ENCODE results near the gene NEUROD6. TPM values are rescaled to one million over a fixed set of nuclear protein-coding genes. Genes with fewer than 3 reads are reported as not detected.

NEUROD6 gene
- total and polyA plus RNA-seq, 2 donors (not counting 1 experiment from before 2014, with no cell fraction given), result not detected

DNA sequence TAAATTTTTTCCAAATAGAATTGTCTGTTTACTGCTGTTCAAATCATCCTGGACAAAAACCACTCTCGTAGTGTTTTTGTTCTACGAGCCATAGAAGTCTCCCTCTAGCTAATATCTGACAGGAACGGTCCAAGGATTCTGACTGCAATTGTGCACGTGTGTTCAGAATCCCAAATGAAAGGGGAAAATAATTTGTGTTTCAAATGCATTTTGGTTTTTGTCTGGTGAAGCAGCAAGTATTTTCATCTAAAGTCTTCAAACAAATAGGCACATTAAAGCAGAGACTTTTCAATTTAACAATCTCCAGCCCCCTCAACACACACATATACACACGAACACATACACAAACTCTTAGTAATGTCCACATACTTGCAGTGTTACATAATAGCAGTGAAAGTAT lies 475 bp downstream of the NEUROD6 start:
- peaks cover 10% of the 10 kb centered on the region for H3K27me3 ChIP-seq (ENCODE audit: control insufficient read depth, insufficient read depth, low read length)
- H3K4me3 ChIP-seq (replicated peaks in 1 of 4; ENCODE audit: control extremely low read depth in 1 of 4, insufficient read depth in 1 of 4, low read depth in 3 of 4, low read length in 4 of 4), result no peak overlapping the region
- no peaks in the 10 kb centered on the region for H3K9me3 ChIP-seq (ENCODE audit: control insufficient read depth, insufficient read depth, low read depth, low read length)
- no peaks in the 10 kb centered on the region for H4K20me1 ChIP-seq (ENCODE audit: control insufficient read depth, extremely low read depth, insufficient read depth, low read length)
- no peaks in the 10 kb centered on the region for H3K79me2 ChIP-seq (ENCODE audit: control insufficient read depth, insufficient read depth, low read length)
- no peak overlapping the region for H3K9ac ChIP-seq (ENCODE audit: insufficient read depth, low read length)
- no peak overlapping the region for H3K4me2 ChIP-seq (ENCODE audit: extremely low read depth, insufficient read depth, low read length)
- TF ChIP-seq EZH2 (IDR thresholded peaks at IDR 0.05; ENCODE audit: low read length, missing control alignments), result no peak
- TF ChIP-seq, protein P1, sequence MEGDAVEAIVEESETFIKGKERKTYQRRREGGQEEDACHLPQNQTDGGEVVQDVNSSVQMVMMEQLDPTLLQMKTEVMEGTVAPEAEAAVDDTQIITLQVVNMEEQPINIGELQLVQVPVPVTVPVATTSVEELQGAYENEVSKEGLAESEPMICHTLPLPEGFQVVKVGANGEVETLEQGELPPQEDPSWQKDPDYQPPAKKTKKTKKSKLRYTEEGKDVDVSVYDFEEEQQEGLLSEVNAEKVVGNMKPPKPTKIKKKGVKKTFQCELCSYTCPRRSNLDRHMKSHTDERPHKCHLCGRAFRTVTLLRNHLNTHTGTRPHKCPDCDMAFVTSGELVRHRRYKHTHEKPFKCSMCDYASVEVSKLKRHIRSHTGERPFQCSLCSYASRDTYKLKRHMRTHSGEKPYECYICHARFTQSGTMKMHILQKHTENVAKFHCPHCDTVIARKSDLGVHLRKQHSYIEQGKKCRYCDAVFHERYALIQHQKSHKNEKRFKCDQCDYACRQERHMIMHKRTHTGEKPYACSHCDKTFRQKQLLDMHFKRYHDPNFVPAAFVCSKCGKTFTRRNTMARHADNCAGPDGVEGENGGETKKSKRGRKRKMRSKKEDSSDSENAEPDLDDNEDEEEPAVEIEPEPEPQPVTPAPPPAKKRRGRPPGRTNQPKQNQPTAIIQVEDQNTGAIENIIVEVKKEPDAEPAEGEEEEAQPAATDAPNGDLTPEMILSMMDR (conservative IDR thresholded peaks at IDR 0.05 in 1 of 2, IDR thresholded peaks at IDR 0.05 in 1 of 2; ENCODE audit: low read depth in 1 of 2, low read length in 2 of 2), result no peak
- no peak overlapping the region for H2AFZ ChIP-seq (ENCODE audit: low read length)
- no peak overlapping the region for H3K27ac ChIP-seq (ENCODE audit: insufficient read depth, low read length)
- no peaks in the 10 kb centered on the region for H3K4me1 ChIP-seq (ENCODE audit: control insufficient read depth, extremely low read depth, insufficient read depth, low read length)
- H3K36me3 ChIP-seq (ENCODE audit: control insufficient read depth, insufficient read depth, low read length), result no peaks in the 10 kb centered on the region
- DNase-seq (ENCODE audit: low read depth in 2 of 2), result no peak

DNA sequence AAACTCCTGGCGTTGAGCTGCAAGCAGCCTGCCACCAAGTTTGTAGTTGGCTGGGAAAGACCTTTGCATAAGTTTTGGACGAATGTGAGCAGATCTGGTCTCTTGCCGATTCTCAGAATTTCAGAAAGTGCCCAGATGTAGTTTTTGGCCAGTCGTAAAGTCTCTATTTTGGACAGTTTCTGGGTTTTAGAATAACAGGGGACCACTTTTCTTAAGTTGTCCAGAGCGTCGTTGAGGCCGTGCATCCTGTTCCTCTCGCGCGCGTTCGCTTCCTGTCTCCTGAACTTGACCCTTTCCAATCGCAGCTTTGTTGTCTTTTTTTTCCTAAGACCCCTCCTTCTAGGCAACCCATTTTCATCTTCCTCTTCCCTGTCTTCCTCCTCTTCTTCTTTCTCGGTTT lies 1.8 kb downstream of the NEUROD6 start:
- no peak overlapping the region for H3K9ac ChIP-seq (ENCODE audit: insufficient read depth, low read length)
- DNase-seq (ENCODE audit: low read depth in 2 of 2), result no peak
- H3K4me2 ChIP-seq (ENCODE audit: extremely low read depth, insufficient read depth, low read length), result no peak overlapping the region
- peaks cover 10% of the 10 kb centered on the region for H3K27me3 ChIP-seq (ENCODE audit: control insufficient read depth, insufficient read depth, low read length)
- no peak overlapping the region for H3K4me3 ChIP-seq (replicated peaks in 1 of 4; ENCODE audit: control extremely low read depth in 1 of 4, insufficient read depth in 1 of 4, low read depth in 3 of 4, low read length in 4 of 4)
- no peaks in the 10 kb centered on the region for H3K9me3 ChIP-seq (ENCODE audit: control insufficient read depth, insufficient read depth, low read depth, low read length)
- H4K20me1 ChIP-seq (ENCODE audit: control insufficient read depth, extremely low read depth, insufficient read depth, low read length), result no peaks in the 10 kb centered on the region
- H3K4me1 ChIP-seq (ENCODE audit: control insufficient read depth, extremely low read depth, insufficient read depth, low read length), result no peaks in the 10 kb centered on the region
- no peak overlapping the region for H3K27ac ChIP-seq (ENCODE audit: insufficient read depth, low read length)
- TF ChIP-seq, protein P1 (conservative IDR thresholded peaks at IDR 0.05 in 1 of 2, IDR thresholded peaks at IDR 0.05 in 1 of 2; ENCODE audit: low read depth in 1 of 2, low read length in 2 of 2), result no peak
- no peak for TF ChIP-seq EZH2 (IDR thresholded peaks at IDR 0.05; ENCODE audit: low read length, missing control alignments)
- no peaks in the 10 kb centered on the region for H3K36me3 ChIP-seq (ENCODE audit: control insufficient read depth, insufficient read depth, low read length)
- H2AFZ ChIP-seq (ENCODE audit: low read length), result no peak overlapping the region
- no peaks in the 10 kb centered on the region for H3K79me2 ChIP-seq (ENCODE audit: control insufficient read depth, insufficient read depth, low read length)

DNA sequence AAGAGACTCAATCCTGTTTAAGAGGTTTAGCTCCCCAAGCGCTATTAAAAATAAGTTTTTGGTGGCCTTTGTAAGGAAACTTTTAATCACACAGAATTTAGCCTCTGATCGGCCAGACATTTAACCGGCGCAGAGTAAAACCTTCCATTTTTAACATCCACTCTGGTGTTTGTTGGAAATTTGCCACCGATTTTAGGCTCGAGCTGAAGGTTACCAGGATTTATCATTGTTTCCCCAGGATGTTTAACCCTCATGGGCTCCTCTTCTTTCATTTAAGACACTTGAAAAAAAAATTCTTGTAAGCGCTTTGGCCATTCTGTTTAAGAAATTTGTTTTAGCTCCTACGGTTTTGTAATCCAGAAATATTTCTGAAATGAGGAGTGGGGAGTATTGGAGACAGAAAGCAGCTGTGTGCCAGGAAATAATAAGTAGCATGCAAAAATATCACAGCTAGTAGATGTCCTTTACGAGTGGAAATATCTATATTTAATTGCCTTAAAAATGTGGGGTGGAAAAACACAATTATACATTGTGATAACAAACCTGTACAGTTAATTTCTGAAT lies 3.4 kb downstream of the NEUROD6 start:
- Histone ChIP-seq H3K9me3 (ENCODE audit: control insufficient read depth, insufficient read depth, low read depth, low read length) (no peaks in the 10 kb centered on the region), H3K27me3 (ENCODE audit: control insufficient read depth, insufficient read depth, low read length) (peaks cover 10% of the 10 kb centered on the region), H3K36me3 (ENCODE audit: control insufficient read depth, insufficient read depth, low read length) (no peaks in the 10 kb centered on the region), H3K4me3 (replicated peaks in 1 of 4; ENCODE audit: control extremely low read depth in 1 of 4, insufficient read depth in 1 of 4, low read depth in 3 of 4, low read length in 4 of 4) (no peak overlapping the region), H3K79me2 (ENCODE audit: control insufficient read depth, insufficient read depth, low read length) (no peaks in the 10 kb centered on the region), H2AFZ (ENCODE audit: low read length) (no peak overlapping the region), H3K9ac (ENCODE audit: insufficient read depth, low read length) (no peak overlapping the region), H3K27ac (ENCODE audit: insufficient read depth, low read length) (no peak overlapping the region), H3K4me1 (ENCODE audit: control insufficient read depth, extremely low read depth, insufficient read depth, low read length) (no peaks in the 10 kb centered on the region), H4K20me1 (ENCODE audit: control insufficient read depth, extremely low read depth, insufficient read depth, low read length) (no peaks in the 10 kb centered on the region), H3K4me2 (ENCODE audit: extremely low read depth, insufficient read depth, low read length) (no peak overlapping the region)
- TF ChIP-seq, protein P1 (conservative IDR thresholded peaks at IDR 0.05 in 1 of 2, IDR thresholded peaks at IDR 0.05 in 1 of 2; ENCODE audit: low read depth in 1 of 2, low read length in 2 of 2), result no peak
- TF ChIP-seq EZH2 (IDR thresholded peaks at IDR 0.05; ENCODE audit: low read length, missing control alignments), result no peak
- DNase-seq (ENCODE audit: low read depth in 2 of 2), result no peak
